ENCODE measurements around the gene CYP26B1. TPM values are rescaled to one million over a fixed set of nuclear protein-coding genes. Genes with fewer than 3 reads are reported as not detected.

Gene CYP26B1
- total RNA-seq, 2 donors from 2014 or later, result 1.0 to 1.9 TPM

DNA sequence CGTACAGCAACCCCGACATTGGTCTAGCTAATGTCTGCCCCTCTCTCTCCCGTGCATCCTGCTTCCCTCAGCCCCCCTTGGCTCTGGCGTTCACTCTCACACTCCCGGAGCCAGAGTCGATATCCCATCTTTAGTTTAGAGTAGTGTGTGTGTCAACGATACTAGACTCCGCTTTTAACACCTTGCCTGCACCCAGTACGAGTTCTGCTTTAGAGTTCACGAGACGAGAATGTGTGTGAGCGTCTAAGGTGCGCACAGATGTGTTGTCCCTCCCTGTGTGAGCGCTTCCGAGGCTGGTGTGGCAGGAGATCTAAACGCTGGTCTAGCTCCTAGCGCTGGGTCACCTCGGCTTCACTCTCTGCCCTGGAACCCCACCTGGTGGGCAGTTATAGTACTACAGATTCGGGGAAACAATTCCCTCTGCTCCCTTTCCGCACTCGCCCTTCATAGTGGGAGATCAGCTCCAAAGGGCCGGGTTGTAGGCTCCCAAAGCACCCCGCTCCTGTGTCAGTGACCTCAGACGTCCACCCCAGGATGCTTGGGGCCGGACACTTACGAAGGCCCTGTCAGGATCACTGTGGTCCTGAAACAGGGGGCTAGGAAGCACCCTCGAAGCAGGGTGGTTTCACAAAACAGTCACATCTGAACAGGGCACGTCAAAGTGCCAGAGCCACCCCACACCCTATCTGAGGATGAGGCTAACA, 2.6 kb upstream of the CYP26B1 start:
- Histone ChIP-seq H3K4me3 (peak overlapping the region; percentile 37), H3K36me3 (no peaks in the 10 kb centered on the region), H3K27me3 (peaks cover 40% of the 10 kb centered on the region), H3K27ac (no peak overlapping the region), H3K9ac (ENCODE audit: low read depth in 2 of 2, low read length in 2 of 2) (peak overlapping the region in 1 of 2 donors; percentile 46), H3K9me3 (no peaks in the 10 kb centered on the region), H3K4me1 (peaks cover 24% of the 10 kb centered on the region)
- DNase-seq, result peak; percentile 92
- intact Hi-C loops (cut with DNase I), result loop anchor here (2.0 to 10.0 kb wide), 5 partner anchors 226 to 603 kb away; no protein-coding TSS in a partner anchor
- TF ChIP-seq CTCF (IDR thresholded peaks at IDR 0.05), result peak; percentile 75

DNA sequence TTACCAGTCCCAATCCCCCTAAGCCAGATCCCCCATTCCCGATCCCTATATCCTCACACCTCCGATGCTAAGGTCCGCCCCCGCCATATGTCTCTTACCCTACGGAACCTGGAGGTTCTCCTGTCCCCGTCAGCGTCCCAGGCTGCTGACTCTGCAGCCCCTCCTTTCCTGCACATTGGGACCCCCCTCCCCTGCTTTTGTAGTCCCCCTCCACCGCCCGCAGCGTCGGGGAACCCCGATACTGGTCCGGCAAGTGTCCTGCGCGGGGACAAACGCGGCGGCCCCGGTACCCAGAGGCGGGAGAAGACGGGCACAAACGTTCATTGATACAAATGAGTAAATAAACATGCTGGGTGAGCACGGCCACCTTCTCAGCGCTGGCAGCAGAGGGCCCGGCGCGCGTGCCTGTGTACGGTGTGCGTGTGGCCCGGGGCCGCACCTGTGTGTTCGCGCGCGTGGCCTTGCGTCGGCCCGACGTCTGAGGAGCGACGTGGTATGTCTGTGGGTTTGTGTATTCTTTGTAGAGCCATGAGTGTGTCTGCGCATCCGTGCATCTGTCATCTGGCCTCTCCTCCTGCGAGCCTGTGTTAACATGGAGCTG, 2.0 kb upstream of the CYP26B1 start:
- Histone ChIP-seq H3K4me1 (peaks cover 24% of the 10 kb centered on the region), H3K4me3 (peak overlapping the region; percentile 37), H3K27ac (no peak overlapping the region), H3K27me3 (peaks cover 46% of the 10 kb centered on the region), H3K9ac (ENCODE audit: low read depth in 2 of 2, low read length in 2 of 2) (peak overlapping the region; percentile 46 to 68), H3K36me3 (no peaks in the 10 kb centered on the region), H3K9me3 (no peaks in the 10 kb centered on the region)
- TF ChIP-seq CTCF (IDR thresholded peaks at IDR 0.05), result no peak
- DNase-seq, result no peak
- intact Hi-C loops (cut with DNase I), result loop anchor here (2.0 to 10.0 kb wide), 5 partner anchors 225 to 602 kb away; no protein-coding TSS in a partner anchor

DNA sequence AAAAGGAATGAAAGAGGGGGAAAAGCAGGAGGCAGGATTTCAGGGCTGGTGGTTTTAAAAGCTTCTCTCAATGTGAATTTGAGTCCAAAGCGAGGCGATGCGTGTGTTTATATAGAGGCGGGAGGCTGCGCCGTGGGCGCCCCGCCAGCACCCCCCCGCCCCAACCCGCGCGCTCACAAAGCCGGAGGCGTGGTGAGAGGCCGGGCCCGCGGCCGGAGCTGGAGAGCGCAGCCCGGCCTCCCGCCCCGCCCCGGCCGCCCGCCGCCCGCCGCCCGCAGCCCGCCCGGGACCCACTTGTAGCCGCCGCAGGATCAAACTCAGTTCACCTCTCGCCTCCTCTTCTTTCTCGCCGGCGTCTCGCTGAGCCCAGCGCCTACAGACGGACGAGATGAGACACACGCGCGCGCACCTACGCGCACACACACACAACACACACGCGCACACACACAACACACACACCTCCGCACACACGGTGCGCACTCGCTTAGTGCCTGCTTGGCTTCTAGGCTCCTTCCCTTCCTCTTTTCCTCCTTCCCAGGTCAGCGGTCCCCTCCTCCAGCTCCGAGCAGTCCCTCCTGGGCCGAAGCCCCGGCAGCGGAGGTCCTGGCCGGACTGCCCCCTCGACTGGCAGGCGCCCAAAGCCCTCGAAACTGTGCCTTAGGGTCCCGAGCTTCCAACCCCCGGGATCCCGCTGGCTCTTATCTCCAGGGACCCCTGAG, 1.3 kb upstream of the CYP26B1 start:
- H3K4me3 ChIP-seq, result peak overlapping the region; percentile 37
- no peak overlapping the region for H3K27ac ChIP-seq
- DNase-seq, result peak; percentile 60
- peak overlapping the region; percentile 28 to 68 for H3K9ac ChIP-seq (ENCODE audit: low read depth in 2 of 2, low read length in 2 of 2)
- H3K27me3 ChIP-seq, result peaks cover 53% of the 10 kb centered on the region
- TF ChIP-seq CTCF (IDR thresholded peaks at IDR 0.05), result no peak
- peaks cover 24% of the 10 kb centered on the region for H3K4me1 ChIP-seq
- no peaks in the 10 kb centered on the region for H3K9me3 ChIP-seq
- no peaks in the 10 kb centered on the region for H3K36me3 ChIP-seq
- intact Hi-C loops (cut with DNase I), result no loop called here

- Histone ChIP-seq H3K27me3 (peaks cover 61% of the 10 kb centered on the region), H3K4me3 (peak overlapping the region; percentile 37), H3K9ac (ENCODE audit: low read depth in 2 of 2, low read length in 2 of 2) (no peak overlapping the region), H3K27ac (no peak overlapping the region), H3K9me3 (no peaks in the 10 kb centered on the region), H3K4me1 (peaks cover 24% of the 10 kb centered on the region), H3K36me3 (no peaks in the 10 kb centered on the region)
- no peak for TF ChIP-seq CTCF (IDR thresholded peaks at IDR 0.05)
- no peak for DNase-seq
- intact Hi-C loops (cut with DNase I), result no loop called here
These were observed 558 bp upstream of the CYP26B1 start for GRCh38 chr2:72148003-72148836.
